ENCODE measurements around the gene PCNT. TPM values are rescaled to one million over a fixed set of nuclear protein-coding genes. Genes with fewer than 3 reads are reported as not detected.

Gene PCNT
- total and polyA plus RNA-seq, 10 donors: 6.4 to 43.7 (median 35.4) TPM

DNA sequence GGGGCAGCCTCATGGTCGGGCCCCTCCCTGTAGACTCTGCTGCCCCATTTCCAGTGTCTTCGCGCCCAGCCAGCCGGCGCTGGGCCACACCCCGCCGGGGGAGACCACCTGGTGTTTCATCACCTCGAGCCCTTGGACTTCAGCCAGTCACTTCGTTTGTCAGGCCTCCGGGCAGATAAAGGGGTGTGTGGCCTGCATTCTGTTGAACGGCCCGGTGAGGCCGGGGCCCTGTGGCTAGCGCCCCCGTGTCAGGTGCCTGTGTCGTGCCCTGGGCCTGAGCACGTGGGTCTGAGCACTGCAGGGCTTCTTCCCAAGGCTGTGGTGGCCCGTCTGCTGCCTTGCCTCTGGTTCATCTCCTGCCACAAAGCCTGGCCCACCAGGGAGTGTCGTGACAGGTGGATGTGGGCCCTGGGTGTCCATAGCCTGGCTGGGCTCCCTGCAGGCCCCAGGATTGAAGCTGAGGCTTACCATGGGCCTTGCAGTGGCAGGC is 69.5 kb downstream of the PCNT start:
- Histone ChIP-seq H3K27ac (no peak overlapping the region), H3K27me3 (replicated peaks in 1 of 7) (no peaks in the 10 kb centered on the region), H3K4me3 (no peak overlapping the region), H3K36me3 (peaks cover 0 to 100% (median 65%) of the 10 kb centered on the region in 6 donors), H3K9me3 (no peaks in the 10 kb centered on the region), H3K4me1 (no peaks in the 10 kb centered on the region)
- no peak for TF ChIP-seq POLR2A (IDR thresholded peaks at IDR 0.05)
- TF ChIP-seq POLR2AphosphoS5 (IDR thresholded peaks at IDR 0.05): peak in 1 of 3 donors; percentile 6
- intact Hi-C loops (cut with DNase I; ENCODE audit: low total_unique reads): no loop called here
- DNase-seq: no peak
- 86 to 93% (median 90%) methylated on average over 9 to 19 of the region's 19 CpGs for WGBS, 5 donors

GRCh38 chr21:46393941-46394594 is 70.1 kb downstream of the PCNT start:
- no peak for DNase-seq
- Histone ChIP-seq H3K9me3 (no peaks in the 10 kb centered on the region), H3K4me3 (no peak overlapping the region), H3K27ac (no peak overlapping the region), H3K36me3 (peaks cover 0 to 100% (median 63%) of the 10 kb centered on the region in 6 donors), H3K4me1 (no peaks in the 10 kb centered on the region), H3K27me3 (replicated peaks in 1 of 7) (no peaks in the 10 kb centered on the region)
- 93 to 96% (median 94%) methylated on average over 27 of the region's 27 CpGs for WGBS, 5 donors
- TF ChIP-seq, protein P1, sequence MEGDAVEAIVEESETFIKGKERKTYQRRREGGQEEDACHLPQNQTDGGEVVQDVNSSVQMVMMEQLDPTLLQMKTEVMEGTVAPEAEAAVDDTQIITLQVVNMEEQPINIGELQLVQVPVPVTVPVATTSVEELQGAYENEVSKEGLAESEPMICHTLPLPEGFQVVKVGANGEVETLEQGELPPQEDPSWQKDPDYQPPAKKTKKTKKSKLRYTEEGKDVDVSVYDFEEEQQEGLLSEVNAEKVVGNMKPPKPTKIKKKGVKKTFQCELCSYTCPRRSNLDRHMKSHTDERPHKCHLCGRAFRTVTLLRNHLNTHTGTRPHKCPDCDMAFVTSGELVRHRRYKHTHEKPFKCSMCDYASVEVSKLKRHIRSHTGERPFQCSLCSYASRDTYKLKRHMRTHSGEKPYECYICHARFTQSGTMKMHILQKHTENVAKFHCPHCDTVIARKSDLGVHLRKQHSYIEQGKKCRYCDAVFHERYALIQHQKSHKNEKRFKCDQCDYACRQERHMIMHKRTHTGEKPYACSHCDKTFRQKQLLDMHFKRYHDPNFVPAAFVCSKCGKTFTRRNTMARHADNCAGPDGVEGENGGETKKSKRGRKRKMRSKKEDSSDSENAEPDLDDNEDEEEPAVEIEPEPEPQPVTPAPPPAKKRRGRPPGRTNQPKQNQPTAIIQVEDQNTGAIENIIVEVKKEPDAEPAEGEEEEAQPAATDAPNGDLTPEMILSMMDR (IDR thresholded peaks at IDR 0.05 in 8 of 11, conservative IDR thresholded peaks at IDR 0.05 in 3 of 11): no peak
- no peak for TF ChIP-seq POLR2AphosphoS5 (IDR thresholded peaks at IDR 0.05)
- TF ChIP-seq POLR2A (IDR thresholded peaks at IDR 0.05): no peak
- intact Hi-C loops (cut with DNase I; ENCODE audit: low total_unique reads): no loop called here

DNA sequence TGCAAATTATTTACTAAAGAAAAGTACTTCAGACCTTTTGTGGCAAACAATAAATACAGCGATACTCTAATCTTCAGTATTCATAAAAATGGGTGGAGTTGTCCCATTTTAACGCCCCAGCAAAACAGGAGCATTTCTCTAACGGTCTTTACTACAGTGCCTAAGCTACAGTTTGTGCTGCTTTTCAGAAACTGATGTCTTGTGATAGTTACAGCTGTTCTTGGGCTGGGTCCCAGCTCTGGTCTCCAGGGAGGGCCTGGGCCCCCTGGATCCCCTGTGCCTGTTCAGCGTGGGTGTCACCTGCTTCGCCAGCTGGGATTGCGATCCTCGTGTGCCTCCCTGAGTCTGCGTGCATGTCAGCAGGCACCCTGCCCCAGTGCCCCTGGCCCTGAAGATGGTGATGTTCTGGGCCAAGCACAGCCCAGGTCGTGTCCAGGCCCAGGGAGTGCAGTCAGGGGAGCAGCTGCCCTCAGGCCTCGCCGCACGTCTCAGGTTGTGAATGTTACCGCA is 70.7 kb downstream of the PCNT start:
- intact Hi-C loops (cut with DNase I; ENCODE audit: low total_unique reads): no loop called here
- DNase-seq: no peak

DNA sequence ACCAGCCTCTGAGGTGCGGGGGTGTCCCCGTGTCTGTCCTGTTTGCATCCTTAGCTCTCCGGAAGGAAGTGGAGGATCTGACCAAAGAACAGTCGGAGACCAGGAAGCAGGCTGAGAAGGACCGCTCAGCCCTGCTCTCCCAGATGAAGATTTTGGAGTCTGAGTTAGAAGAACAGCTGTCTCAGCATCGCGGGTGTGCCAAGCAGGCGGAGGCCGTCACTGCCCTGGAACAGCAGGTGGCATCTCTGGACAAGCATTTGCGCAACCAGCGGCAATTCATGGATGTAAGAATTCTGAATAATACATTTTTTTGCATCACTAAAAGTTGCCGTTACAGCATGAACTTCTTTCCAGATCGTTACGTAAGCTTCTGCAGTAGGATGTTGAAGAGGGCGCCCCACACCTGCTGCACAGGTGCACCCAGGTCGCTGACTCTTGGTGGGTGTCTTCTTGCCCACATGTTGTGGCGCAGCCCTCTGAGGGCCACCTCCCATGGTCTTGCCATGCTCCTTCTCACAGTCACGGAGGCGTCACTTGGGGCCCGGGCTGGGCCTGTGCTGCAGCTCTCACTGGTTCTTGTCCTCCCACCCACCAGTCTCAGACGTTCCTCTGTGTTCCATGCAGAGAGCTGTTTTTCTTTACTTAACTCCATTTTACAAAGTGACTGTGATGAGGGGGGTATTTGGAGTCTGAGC is 73.4 kb downstream of the PCNT start:
- H3K27ac ChIP-seq: no peak overlapping the region
- no peaks in the 10 kb centered on the region for H3K27me3 ChIP-seq (replicated peaks in 1 of 7)
- H3K36me3 ChIP-seq: peaks cover 0 to 100% (median 61%) of the 10 kb centered on the region in 6 donors
- no peaks in the 10 kb centered on the region for H3K9me3 ChIP-seq
- no peaks in the 10 kb centered on the region for H3K4me1 ChIP-seq
- H3K4me3 ChIP-seq: no peak overlapping the region
- intact Hi-C loops (cut with DNase I; ENCODE audit: low total_unique reads): no loop called here
- no peak for TF ChIP-seq POLR2AphosphoS5 (IDR thresholded peaks at IDR 0.05)
- TF ChIP-seq, protein P1 (IDR thresholded peaks at IDR 0.05 in 8 of 11, conservative IDR thresholded peaks at IDR 0.05 in 3 of 11): no peak
- TF ChIP-seq POLR2A (IDR thresholded peaks at IDR 0.05): no peak
- no peak for DNase-seq
- WGBS, 5 donors: 93 to 96% (median 94%) methylated on average over 21 of the region's 21 CpGs

More for the DNA sequence above, 70.7 kb downstream of the PCNT start:
- Histone ChIP-seq H3K27ac (no peak overlapping the region), H3K4me3 (no peak overlapping the region), H3K27me3 (replicated peaks in 1 of 7) (no peaks in the 10 kb centered on the region), H3K9me3 (no peaks in the 10 kb centered on the region), H3K36me3 (peaks cover 0 to 100% (median 59%) of the 10 kb centered on the region in 6 donors), H3K4me1 (no peaks in the 10 kb centered on the region)
- 88 to 97% (median 93%) methylated on average over 11 to 13 of the region's 13 CpGs for WGBS, 5 donors
- TF ChIP-seq, protein P1 (IDR thresholded peaks at IDR 0.05 in 8 of 11, conservative IDR thresholded peaks at IDR 0.05 in 3 of 11): no peak
- TF ChIP-seq POLR2AphosphoS5 (IDR thresholded peaks at IDR 0.05): no peak
- no peak for TF ChIP-seq POLR2A (IDR thresholded peaks at IDR 0.05)

Measured in spleen (tissue), 11 donors.